A673 (cell line): ENCODE results near the gene CCDC197. TPM values are rescaled to one million over a fixed set of nuclear protein-coding genes. Genes with fewer than 3 reads are reported as not detected.

Source experiments
- BruUV-seq: library from RNA; stranded (reverse); fragments of 400-500 nt; replicated peaks from 2 replicates; lab custom pipeline; 2021; lab: Mats Ljungman, UMichigan
- CTCF ChIA-PET: fragments of 300-600 bp; sonication (Branson Sonifier 250); formaldehyde crosslinking; loops from one replicate; lab custom pipeline; 2022; ENCODE audit warnings: antibody characterized with exemption; lab: Charles Lee
- POLR2A ChIA-PET: fragments of 300-600 bp; sonication (Branson Sonifier 250); formaldehyde crosslinking; loops from one replicate; lab custom pipeline; 2022; ENCODE audit warnings: antibody characterized with exemption; ENCODE audit not compliant: low non-redundant PET; lab: Charles Lee
- DNase-seq: peaks from one replicate; pipeline ENCODE4 v3.0.0-alpha.2; 2015; ENCODE audit warnings: low spot score
- H3K27ac ChIP-seq: fragments of 200-600 bp; sonication (generic); 2 replicates; pipeline ENCODE4 v1.5.1; 2016; ENCODE audit warnings: mixed run types, low read depth, mild to moderate bottlenecking, mixed read lengths, antibody characterized with exemption, low read length; ENCODE audit not compliant: poor library complexity, severe bottlenecking
- H3K27me3 ChIP-seq: fragments of 200-600 bp; sonication (generic); replicated peaks from 2 replicates; pipeline ENCODE4 v1.6.1; 2017; ENCODE audit warnings: mixed run types, low read depth, mild to moderate bottlenecking, mixed read lengths, antibody characterized with exemption, low read length; ENCODE audit not compliant: insufficient read depth, poor library complexity
- H3K36me3 ChIP-seq: fragments of 200-600 bp; sonication (generic); 2 replicates; pipeline ENCODE4 v1.6.1; 2016; ENCODE audit warnings: mixed run types, mild to moderate bottlenecking, mixed read lengths, antibody characterized with exemption, low read length; ENCODE audit not compliant: insufficient read depth, poor library complexity, severe bottlenecking
- H3K4me1 ChIP-seq: fragments of 200-600 bp; sonication (generic); 2 replicates; pipeline ENCODE4 v1.6.1; 2017; ENCODE audit warnings: mixed run types, mild to moderate bottlenecking, mixed read lengths, antibody characterized with exemption, low read length; ENCODE audit not compliant: insufficient read depth, poor library complexity, severe bottlenecking
- H3K4me3 ChIP-seq: fragments of 200-600 bp; sonication (generic); 2 replicates; pipeline ENCODE4 v1.5.1; 2016; ENCODE audit warnings: low read depth, mixed run types, mild to moderate bottlenecking, mixed read lengths, low read length; ENCODE audit not compliant: poor library complexity, severe bottlenecking
- H3K9me3 ChIP-seq: fragments of 200-600 bp; sonication (generic); 2 replicates; pipeline ENCODE4 v1.6.1; 2016; ENCODE audit warnings: mixed run types, low read depth, mild to moderate bottlenecking, mixed read lengths, antibody characterized with exemption, low read length; ENCODE audit not compliant: poor library complexity, severe bottlenecking
- CTCF ChIP-seq: fragments of 300-800, 200-600 bp; sonication (generic); conservative IDR thresholded peaks from 2 replicates; pipeline ENCODE4 v1.5.1; 2017; ENCODE audit warnings: low read depth, mild to moderate bottlenecking, antibody characterized with exemption, low read length, moderate library complexity, mixed read lengths
- EZH2 ChIP-seq: fragments of 200-600 bp; sonication (generic); IDR thresholded peaks from 2 replicates; pipeline ENCODE4 v1.6.1; 2017; ENCODE audit warnings: borderline replicate concordance, low read depth, mild to moderate bottlenecking, mixed read lengths, antibody characterized with exemption, low read length; ENCODE audit not compliant: poor library complexity, severe bottlenecking
- intact Hi-C: fragments of 100-400 bp; cut with micrococcal nuclease; formaldehyde crosslinking; loops from one replicate; pipeline ENCODE4 v1.10.0; 2022; ENCODE audit not compliant: unreplicated experiment
- total RNA-seq: library from RNA; stranded (reverse); gene quantifications from 2 replicates; pipeline ENCODE4 v1.2.3, GENCODE V29; 2021

Gene CCDC197
- total RNA-seq, 1 experiment from 2014 or later: not detected

- Histone ChIP-seq H3K4me3 (no peak overlapping the region), H3K4me1 (no peaks in the 10 kb centered on the region), H3K9me3 (no peaks in the 10 kb centered on the region), H3K27ac (no peak overlapping the region), H3K27me3 (no peaks in the 10 kb centered on the region), H3K36me3 (no peaks in the 10 kb centered on the region)
- ChIA-PET POLR2A (no interaction called here), CTCF (interaction anchor here (0.7 kb wide), 1 partner anchor 32 kb away, joined by 3 read pairs; no protein-coding TSS in a partner anchor)
- no peak for DNase-seq
- BruUV-seq: no TSS peak
- TF ChIP-seq CTCF: no peak
- TF ChIP-seq EZH2: no peak
- intact Hi-C loops: no loop called here
These were observed 26.0 kb upstream of the CCDC197 start for GRCh38 chr14:93970965-93971634.

GRCh38 chr14:93971635-93972027, 25.5 kb upstream of the CCDC197 start:
- no TSS peak for BruUV-seq
- no peak for DNase-seq
- H3K27me3 ChIP-seq: no peaks in the 10 kb centered on the region
- no peaks in the 10 kb centered on the region for H3K36me3 ChIP-seq
- no peak for TF ChIP-seq EZH2
- no peak for TF ChIP-seq CTCF
- no peaks in the 10 kb centered on the region for H3K9me3 ChIP-seq
- intact Hi-C loops: no loop called here
- CTCF ChIA-PET: interaction anchor here (0.7 kb wide), 1 partner anchor 32 kb away, joined by 3 read pairs; no protein-coding TSS in a partner anchor
- no peak overlapping the region for H3K27ac ChIP-seq
- POLR2A ChIA-PET: no interaction called here
- no peak overlapping the region for H3K4me3 ChIP-seq
- no peaks in the 10 kb centered on the region for H3K4me1 ChIP-seq

- Histone ChIP-seq H3K9me3 (no peaks in the 10 kb centered on the region), H3K4me1 (no peaks in the 10 kb centered on the region), H3K4me3 (no peak overlapping the region), H3K36me3 (no peaks in the 10 kb centered on the region), H3K27me3 (no peaks in the 10 kb centered on the region), H3K27ac (no peak overlapping the region)
- ChIA-PET CTCF (no interaction called here), POLR2A (no interaction called here)
- TF ChIP-seq CTCF (no peak), EZH2 (no peak)
- intact Hi-C loops: no loop called here
- BruUV-seq: no TSS peak
- no peak for DNase-seq
These were observed 24.4 kb upstream of the CCDC197 start for GRCh38 chr14:93972618-93973205.
